ENCODE results near the gene RAPGEF5.
"Not testable (repeated sequence)": the region's sequence is repeated elsewhere in the genome, so short reads cannot be mapped to it uniquely, and the experiment has no call there.

The RAPGEF5 gene

DNA sequence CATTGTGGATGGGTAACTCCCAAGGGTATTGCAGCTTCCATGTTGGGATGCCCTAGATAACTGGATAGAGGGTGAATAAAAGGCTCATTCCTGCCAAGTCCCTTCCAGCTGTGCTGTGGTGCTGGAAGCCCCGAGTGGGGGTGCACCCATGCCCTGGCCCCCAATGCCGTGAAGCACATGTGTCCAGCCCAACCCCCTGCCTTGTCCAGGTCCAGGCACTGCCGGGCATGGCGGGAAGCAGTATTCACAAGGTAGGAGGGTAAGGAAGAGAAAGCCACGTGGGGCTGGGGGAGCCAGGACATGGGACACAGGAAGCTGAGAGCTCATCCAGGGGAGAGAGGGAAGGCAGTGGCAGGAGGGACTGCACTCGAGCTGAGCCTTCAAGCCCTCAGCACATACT is 263.0 kb downstream of the RAPGEF5 start:
- no peak for DNase-seq (ENCODE audit: low read depth in 3 of 3, low spot score in 1 of 3)

DNA sequence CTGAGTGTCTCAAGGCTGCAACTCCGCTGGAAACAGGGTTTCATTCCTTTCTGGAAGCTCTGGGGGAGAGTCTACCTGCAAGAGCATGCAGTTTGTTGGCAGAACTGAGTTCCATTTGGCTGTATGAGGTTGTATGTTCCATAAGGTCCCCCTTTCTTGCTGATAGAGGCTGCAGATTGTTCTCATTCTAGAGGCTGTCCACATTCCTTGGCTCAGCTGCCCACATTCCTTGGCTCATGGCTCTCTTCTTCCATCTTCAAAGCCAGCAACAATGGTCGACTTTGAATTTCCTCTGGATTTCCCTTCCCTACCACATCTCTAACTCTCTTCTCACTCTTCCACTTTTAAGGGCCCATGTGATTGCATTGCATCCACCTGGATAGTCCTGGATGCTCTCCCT is 264.0 kb downstream of the RAPGEF5 start:
- DNase-seq (ENCODE audit: low read depth in 3 of 3, low spot score in 1 of 3), result no peak

DNA sequence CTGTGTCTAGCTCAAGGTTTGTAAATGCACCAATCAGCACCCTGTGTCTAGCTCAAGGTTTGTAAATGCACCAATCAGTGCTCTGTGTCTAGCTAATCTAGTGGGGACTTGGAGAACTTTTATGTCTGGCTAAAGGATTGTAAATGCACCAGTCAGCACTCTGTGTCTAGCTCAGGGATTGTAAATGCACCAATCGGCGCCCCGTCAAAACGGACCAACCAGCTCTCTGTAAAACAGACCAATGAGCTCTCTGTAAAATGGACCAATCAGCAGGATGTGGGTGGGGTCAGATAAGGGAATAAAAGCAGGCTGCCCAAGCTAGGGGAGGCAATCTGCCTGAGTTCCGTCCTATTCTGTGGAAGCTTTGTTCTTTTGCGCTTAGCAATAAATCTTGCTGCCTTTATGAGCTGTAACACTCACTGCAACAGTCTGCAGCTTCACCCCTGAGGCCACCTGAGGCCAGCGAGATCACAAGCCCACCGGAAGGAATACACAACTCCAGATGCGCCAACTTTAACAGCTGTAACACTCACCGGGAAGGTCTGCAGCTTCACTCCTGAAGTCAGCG is 265.9 kb downstream of the RAPGEF5 start:
- DNase-seq (ENCODE audit: low read depth in 3 of 3, low spot score in 1 of 3), result not testable (repeated sequence)

DNA sequence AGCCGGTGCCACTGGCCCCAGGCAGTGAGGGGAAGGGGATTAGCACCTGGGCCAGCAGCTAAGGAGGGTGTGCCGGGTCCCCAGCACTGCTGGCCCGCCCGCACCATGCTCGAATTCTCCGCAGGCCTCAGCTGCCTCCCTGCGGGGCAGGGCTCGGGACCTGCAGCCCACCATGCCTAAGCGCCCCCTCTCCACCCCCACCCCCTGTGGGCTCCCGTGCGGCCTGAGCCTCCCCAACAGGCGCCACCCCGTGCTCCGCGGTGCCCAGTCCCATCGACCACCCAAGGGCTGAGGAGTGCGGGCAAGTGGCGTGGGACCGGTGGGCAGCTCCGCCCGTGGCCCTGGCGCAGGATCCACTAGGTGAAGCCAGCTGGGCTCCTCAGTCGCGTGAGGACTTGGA is 266.4 kb downstream of the RAPGEF5 start:
- DNase-seq (ENCODE audit: low read depth in 3 of 3, low spot score in 1 of 3), result no peak

DNA sequence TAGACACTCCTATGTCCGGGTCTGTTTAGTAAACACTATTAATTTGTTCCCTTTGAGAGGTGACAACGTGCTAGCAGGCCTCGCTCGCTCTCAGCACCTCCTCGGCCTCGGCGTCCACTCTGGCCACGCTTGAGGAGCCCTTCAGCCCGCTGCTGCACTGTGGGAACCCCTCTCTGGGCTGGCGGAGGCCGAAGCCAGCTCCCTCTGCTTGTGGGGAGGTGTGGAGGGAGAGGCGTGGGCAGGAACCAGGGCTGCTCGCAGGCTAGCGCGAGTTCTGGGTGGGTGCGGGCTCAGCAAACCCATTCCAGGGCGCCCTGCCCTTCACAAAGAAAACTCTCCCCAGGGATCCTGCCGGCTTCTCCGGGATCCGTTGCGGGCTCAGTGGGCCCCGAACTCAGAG is 266.8 kb downstream of the RAPGEF5 start:
- DNase-seq (ENCODE audit: low read depth in 3 of 3, low spot score in 1 of 3), result no peak

DNA sequence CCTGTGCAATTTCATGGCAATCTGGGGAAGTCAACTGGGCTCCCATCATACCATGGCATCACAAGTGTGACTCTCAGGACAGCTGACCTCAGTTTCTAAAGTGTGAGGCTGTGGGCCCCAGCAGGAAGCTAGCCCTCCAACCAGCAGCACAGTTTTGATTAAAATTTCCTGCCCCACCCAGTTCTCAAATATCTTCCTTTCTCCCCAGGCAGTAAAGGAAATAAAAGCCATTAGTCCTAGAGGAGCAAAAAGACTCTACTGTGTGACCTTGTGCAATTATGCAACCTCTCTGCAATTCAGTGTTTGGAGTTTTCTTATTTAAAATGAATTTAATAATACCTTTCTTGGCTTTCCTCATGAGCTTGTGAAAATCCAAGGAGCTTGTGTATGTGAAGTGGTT is 268.1 kb downstream of the RAPGEF5 start:
- no peak for DNase-seq (ENCODE audit: low read depth in 3 of 3, low spot score in 1 of 3)

DNA sequence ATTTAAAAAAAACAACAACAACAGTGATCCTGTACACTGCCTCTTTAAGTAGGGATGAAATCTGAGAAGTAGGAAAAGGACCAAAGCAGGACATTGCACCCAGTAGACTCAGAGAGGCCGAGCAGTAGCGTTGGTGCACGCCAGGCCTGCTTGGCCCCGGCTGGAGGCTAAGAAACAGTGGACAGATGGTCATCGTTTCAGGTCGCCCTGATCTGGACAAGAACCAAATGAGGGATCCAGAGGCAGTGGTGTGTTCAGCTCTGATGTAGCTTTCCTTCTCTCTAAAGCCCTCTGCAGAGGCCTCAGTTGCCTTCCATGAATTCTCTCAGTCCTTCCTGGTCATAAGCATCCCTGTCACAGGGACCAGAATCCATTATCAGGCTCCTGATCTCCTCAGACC is 269.1 kb downstream of the RAPGEF5 start:
- no peak for DNase-seq (ENCODE audit: low read depth in 3 of 3, low spot score in 1 of 3)

DNA sequence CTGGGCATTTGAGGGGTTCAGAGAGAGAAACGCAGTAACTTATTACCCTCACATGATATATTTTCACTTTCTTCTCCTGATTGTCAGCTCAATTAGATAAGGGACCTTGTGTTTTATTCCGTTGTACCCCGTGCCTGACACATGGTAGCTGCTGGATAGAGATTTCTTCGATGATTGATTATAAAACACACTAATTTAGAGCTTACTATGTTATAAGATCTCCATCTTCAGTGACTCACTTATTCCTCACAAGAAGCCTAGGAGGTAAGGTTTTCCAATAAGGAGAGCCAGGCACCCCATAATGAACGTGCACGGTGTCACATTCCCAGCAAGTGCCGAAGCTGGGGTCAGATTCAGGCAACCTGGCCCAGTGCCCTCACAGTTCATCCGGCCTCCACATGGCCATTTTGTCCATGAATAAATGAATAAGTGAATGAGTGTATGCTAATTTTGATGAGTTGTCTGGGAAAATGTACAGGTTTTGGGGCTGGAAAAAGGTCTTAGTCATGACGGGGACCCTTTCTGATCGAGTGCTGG is 273.2 kb downstream of the RAPGEF5 start:
- no peak for DNase-seq (ENCODE audit: low read depth in 3 of 3, low spot score in 1 of 3)

DNA sequence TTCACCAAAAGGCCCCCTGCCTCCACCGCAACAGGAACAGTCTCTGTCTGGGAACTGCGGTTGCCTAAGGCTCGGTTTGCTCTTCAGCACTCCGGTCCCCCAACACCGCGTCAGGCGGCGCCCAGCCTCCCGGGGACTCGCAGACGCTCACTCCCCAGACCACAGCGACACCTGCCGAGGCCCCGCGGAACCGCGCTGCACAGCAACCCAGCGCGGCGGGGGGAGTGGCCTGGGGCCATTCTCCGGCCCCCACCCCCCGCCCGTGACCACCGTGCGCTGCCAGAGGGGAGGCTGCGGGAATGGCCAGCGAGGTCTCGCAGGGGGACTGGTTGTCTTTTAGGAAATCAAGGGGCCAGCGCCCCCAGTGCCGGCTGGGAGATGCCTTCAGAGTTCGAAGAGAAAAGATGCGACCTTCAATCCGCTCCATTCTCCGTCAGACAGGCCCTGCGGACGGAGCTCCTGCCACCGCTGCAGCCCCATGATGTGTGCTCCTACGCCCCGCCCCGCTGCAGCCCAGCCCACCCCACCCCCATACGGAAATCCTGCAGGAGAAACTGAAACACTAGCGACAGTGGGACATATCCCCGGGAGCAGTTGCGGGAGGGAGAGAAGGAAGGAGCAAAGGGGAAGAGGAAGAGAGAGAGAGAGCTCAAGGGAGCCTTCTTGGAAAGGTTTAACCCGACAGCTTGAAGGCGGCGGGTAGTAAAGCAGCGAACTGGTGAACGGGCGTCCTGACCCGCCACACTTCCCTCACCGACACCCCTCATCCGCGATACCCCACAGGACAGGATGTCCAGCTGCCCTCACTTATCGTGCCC is 273.9 kb downstream of the RAPGEF5 start:
- DNase-seq (ENCODE audit: low read depth in 3 of 3, low spot score in 1 of 3), result peak; percentile 20 to 84 (median 47)

DNA sequence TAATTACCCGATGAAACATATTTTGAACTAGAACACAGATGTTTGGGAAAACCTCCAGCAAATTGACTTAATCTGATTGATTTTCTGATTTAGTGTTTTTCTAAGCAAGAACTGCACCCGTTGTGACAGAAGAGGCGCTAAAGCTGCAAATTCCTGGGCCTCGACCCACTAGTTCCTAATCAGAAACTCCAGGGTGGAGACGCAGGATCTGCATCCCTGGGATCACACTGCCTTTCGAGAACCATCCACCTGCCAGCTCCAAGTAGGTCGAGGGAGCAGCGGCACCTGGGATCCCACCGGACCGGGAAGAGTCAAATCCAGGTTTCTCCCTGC is 274.4 kb downstream of the RAPGEF5 start:
- no peak for DNase-seq (ENCODE audit: low read depth in 3 of 3, low spot score in 1 of 3)

DNA sequence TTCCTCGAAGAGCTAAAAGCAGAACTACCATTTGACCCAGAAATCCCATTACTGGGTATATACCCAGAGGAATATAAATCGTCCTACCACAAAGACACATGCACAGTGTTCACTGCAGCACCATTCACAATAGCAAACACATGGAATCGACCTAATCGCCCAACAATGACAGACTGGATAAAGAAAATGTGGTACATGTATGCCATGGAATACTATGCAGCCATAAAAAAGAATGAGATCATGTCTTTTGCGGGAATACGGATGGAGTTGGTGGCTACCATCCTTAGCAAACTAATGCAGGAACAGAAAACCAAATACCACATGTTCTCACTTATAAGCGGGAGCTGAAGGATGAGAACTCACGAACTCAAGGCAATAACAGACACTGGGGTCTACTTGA is 276.7 kb downstream of the RAPGEF5 start:
- DNase-seq (ENCODE audit: low read depth in 3 of 3, low spot score in 1 of 3), result not testable (repeated sequence)

DNA sequence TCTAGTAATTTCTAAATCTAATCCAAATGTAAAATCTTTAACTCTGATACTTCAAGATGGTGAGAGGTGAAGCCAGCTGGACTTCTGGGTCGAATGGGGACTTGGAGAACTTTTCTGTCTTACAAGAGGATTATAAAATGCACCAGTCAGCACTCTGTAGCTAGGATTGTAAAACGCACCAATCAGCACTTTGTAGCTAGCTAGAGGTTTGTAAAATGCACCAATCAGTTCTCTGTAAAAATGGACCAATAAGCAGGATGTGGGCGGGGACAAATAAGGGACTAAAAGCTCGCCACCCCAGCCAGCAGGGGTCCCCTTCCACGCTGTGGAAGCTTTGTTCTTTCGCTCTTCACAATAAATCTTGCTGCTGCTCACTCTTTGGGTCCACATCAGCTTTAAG is 278.1 kb downstream of the RAPGEF5 start:
- DNase-seq (ENCODE audit: low read depth in 3 of 3, low spot score in 1 of 3), result not testable (repeated sequence)

DNA sequence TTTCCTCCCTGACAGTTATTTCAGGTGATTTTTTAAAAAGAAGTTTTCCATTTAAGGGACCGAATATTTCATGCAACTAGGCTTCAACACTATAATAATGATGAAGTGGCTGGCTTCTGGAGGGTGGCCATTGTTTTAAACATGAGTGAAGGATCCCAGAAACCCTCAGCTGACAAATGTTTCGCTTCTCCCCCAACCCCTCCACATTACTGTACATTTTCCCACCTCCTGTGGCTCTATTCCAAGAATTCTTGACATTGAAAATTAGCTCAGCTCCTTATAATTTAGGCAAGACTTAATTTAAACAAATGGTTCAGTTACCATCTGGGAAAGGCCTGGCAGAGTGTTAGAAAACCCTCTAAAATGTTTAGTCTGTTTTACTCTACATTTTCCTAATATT is 281.4 kb downstream of the RAPGEF5 start:
- DNase-seq (ENCODE audit: low read depth in 3 of 3, low spot score in 1 of 3), result no peak

DNA sequence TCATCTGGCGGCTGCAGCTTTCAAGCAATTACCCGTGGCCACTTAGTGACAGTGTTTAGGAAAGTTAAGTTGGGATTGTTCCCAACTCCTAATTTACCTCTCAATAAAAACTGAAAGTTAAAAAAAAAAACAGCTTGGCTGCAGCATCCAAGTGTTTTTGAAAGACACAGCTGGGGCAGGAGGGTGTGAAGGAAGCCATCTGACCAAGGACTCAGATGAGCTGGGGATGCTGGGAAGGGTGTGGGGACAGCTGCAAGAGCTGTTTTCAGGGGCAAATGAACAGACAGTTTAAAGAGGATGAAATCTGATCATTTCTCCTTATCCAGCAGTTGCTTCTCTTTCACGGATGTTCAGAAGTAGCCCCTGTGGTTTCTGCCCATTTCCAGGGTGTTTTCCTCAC is 282.1 kb downstream of the RAPGEF5 start:
- DNase-seq (ENCODE audit: low read depth in 3 of 3, low spot score in 1 of 3), result no peak
